CD4-positive, alpha-beta T cell treated with Interleukin-6 for 4 hours (primary cell): ENCODE results near the gene DCAF12.

Experiments used
- DNase-seq: peaks from one replicate; pipeline ENCODE4 v3.0.0-alpha.2; 2020; ENCODE audit warnings: mixed read lengths

The DCAF12 gene

DNA sequence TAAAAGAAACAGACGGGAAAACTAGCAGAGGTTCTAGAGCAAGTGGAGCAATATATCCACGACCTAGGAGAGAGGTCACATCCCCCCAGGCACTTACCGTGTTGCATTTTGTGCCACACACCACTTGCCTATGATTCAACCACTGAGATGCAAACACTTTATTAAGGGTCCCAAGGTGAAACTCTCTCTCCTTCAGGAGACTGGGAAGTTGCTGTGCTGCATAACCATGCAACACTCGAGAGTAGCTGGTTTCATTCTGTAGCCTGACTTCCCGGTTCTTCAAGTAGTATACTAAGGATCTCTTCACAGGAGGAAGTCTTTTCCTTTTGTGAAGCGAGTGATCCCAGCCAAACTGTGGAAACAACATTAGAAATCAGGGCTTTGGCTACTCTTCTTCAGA, 1.6 kb downstream of the DCAF12 start:
- DNase-seq = no peak

DNA sequence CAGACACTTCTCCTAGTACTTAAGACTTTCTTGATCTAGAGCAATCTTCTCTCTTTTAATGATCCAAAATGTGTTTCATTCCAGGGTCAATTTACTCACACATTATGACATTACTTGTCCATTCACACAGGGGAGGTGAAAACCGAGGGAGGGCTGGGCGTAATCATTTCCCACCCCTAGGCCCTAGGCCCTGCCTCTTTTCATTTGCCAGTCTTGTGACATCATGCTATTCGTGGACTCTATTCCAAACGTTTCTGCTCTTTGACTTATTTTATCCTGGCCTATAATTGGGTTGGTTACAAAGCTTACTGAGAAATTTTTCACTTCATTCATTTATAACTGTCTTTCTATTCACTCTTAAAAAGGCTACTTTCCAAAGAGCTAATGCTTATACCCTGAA, 2.4 kb downstream of the DCAF12 start:
- DNase-seq = no peak

DNA sequence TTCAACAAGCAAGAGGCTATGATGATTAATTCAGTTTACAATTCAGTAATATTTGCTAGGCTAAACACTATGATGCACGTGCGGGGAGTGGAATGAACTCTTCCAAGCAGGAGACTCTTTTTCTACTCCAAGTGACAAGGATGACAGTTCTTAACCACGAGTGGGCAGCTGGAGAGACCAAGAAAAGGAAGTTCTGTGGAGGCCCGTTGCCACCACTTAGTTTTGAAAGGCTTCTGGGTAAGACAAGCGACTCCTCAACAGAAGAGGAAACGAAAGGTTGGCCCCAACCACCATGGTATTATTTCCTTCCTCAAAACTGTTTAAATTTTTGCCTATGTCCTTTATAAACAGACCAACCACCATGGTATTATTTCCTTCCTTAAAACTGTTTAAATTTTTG, 2.8 kb downstream of the DCAF12 start:
- peak; percentile 16 for DNase-seq

DNA sequence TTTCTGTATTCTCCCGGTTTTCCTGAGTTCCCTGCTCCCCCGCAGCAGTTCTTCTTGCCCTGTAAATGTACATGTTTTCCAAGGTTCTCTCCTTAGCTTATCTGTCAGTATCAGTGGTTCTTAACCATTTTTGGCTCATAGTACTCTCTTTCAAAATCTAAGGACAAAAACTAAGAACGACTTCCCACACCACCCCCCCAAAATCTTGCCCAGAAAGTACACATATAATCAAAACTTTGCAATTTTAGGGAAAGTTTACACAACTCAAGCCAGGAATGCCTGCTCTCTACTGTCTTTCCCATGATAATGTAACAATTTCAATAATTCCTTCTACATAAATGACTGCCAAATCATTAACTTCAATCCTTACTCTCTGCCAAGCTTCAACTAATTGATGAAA, 4.5 kb downstream of the DCAF12 start:
- DNase-seq = no peak

DNA sequence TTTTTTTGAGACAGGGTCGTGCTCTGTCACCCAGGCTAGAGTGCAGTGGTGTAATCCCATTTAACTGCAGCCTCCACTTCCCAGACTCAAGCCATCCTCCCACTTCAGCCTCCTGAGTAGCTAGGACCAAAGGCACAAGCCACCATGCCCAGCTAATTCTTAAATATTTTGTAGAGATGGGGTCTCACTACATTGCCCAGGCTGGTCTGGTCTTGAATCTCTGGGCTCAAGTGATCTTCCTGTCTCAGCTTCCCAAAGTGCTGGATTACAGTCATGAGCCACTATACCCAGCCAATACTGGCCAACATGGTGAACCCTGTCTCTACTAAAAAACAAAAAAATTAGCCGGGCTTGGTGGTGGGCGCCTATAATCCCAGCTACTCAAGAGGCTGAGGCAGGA, 6.8 kb downstream of the DCAF12 start:
- DNase-seq = no peak

DNA sequence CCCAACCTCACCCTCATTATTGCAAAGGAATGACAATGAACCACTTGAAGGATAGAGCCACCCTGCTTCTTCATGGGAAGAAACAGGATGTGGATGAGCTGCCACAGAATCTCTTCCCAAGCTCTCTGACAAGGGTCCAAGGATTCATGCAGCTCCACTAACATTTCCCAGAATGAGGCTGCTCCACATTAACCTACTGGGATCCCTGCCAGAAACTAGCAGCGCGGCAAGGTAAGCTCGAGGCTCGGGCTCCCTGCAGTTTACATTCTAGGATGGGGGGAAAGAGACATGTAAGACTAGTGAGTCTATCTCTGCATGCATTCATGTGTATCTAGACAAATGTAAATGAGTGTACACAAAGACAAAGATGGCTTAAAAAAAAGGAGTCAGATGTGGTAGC, 12.1 kb downstream of the DCAF12 start:
- no peak for DNase-seq

DNA sequence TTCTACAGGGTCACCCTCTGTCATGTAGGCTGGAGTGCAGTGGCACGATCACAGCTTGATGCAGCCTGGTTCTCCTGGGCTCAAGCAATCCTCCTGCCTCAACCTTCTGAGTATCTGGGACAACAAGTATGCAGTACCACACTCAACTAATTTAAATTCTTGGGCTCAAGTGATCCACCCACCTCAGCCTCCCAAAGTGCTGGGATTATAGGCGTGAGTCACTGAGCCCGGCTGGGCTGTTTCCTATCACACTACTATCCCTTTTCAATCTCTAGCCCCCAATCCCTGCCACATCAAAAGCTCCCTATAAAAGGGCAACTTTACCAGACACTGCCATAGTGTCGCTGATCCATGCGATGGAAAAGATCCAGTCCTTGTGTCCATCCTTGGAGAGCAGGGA, 20.4 kb downstream of the DCAF12 start:
- no peak for DNase-seq

DNA sequence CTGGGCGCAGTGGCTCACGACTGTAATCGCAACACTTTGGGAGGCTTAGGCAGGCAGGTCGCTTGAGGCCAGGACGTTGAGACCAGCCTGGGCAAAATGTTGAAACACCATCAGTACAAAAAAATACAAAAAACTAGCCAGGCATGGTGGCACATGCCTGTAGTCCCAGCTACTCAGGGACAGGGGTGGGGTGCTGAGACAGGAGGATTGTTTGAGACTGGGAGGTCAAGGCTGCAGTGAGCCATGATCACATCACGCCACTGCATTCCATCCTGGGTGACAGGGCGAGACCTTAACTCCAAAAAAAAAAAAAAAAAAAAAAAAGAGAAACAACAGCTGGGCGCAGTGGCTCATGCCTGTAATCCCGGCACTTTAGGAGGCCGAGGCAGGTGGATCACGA, 23.7 kb downstream of the DCAF12 start:
- no peak for DNase-seq

DNA sequence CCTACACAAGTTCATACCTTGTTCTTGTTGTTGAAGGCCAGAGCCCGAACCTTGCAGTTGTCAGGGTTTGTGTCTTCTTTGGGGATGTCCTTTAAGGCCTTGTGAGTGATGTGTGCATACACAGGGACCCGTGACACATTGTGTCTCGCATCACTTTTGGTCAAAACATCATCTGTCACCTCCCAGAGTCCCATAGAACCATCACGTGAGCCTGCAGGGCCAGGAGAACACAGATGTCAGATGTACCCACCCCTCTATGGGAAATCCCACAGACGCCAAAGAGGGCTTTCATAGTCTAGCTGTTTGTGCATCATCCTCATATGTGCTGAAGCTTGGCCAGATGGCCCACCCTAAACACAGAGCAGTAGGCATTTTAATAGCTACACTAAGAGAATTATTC, 28.2 kb downstream of the DCAF12 start:
- DNase-seq = no peak

DNA sequence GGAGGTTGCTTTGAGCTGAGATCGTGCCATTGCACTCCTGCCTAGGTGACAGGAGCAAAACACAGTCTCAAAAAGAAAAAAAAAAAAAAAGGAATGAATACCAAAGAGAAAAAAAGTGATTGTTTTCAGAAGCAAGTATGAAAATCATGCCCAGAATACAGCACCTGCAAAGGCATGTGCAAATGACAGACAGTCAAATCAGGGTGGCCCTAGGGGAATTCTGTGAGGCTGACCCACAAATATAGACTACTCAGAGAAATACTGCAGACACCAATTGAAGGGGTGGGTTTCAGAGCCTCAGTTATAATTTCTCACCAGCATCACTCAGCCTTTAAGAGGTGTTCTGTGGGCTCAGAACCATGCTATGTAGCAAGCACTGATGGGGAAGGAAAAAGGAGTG, 28.6 kb downstream of the DCAF12 start:
- DNase-seq = no peak

DNA sequence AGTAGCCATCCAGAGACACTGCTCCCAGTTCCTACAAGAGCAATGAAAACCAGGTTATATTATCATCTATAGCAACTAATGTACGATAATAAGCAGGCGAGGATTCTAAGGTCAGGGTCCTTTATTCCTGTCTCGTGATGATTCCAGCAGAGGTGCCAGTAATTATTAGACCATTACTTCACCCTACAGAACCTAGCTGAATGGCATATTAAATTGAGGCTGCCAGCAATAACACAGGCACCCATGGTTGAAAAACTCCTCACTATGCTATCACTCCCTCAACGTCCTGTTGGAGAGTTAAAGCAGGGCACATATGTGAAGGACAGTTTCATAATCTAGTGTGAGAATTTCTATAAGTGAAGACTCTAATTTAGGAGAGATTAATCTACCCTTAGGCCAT, 29.7 kb downstream of the DCAF12 start:
- DNase-seq = no peak

DNA sequence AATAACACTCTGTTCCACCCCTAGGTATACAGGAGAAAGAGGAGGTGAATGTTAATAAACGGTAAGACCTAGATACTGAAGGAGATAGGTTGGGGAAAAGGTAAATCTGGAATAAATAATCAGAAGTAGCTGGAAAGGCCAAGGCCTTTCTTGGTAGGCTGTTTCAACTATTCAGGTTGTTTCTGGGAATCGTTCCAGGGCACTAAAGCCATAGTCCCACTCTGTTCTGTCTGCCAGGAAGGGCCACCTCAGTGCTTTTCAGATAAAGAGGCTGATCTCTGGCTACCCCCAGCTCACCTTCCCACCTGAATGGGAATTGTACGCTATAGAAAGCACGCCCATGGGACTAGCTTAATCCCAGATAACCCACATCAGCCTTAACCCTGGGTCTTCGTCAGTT, 32.9 kb downstream of the DCAF12 start:
- no peak for DNase-seq

DNA sequence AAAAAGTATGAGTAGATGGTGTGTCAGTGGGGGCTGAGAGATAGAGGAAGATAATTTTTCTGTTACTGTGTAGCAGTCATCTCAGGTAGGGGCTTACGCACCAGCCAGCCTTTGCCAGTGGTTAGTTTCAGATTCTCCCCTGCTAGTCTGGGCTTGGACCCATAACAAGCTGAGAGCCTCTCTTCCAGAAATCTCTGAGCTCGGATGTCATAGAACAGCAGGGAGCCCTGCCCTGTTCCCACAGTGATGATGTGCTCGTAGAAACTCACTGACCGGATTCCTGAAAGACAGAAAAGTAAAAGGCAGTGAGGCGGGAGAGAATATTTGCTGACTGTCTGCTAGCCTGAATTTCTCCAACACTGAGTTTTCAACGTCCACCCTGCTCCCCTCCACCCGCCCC, 37.2 kb downstream of the DCAF12 start:
- no peak for DNase-seq

DNA sequence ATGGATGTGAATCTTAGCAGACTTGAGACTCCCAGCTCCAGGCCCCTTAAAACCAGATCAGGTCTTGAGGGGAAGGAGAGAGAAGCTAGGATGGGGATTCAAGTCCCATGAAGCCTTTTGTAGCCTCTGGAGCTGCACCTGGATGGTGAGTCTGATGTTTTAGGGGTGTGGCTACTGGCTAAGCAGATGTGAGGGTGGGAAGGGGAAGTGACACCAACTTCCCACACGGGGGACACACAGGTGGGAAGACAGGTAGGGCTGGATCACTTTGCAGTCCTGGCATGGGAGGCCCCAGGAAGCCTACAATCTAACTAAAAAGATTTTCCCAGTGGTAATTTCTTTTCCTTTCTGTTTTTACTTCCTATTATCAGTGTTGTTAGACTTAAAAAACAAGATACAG, 39.1 kb downstream of the DCAF12 start:
- DNase-seq = no peak

DNA sequence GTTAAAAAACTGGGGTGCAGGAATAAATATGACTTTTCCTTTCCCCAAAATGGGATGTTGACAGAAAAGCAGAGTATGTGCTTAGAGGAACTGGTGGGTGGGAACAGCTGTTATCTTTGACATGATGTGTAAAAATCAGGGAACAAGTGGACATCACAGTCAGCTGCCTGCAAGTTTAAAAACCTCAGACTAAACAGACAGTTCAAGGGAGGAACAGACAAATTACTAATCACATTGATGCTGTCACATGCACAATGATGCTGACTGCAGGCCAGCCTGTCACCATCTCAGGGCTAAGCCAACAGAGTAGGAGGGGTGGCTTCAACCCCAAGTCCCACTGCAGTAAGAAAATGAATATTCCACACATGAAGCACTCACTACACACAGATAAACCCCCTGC, 39.6 kb downstream of the DCAF12 start:
- DNase-seq = no peak

DNA sequence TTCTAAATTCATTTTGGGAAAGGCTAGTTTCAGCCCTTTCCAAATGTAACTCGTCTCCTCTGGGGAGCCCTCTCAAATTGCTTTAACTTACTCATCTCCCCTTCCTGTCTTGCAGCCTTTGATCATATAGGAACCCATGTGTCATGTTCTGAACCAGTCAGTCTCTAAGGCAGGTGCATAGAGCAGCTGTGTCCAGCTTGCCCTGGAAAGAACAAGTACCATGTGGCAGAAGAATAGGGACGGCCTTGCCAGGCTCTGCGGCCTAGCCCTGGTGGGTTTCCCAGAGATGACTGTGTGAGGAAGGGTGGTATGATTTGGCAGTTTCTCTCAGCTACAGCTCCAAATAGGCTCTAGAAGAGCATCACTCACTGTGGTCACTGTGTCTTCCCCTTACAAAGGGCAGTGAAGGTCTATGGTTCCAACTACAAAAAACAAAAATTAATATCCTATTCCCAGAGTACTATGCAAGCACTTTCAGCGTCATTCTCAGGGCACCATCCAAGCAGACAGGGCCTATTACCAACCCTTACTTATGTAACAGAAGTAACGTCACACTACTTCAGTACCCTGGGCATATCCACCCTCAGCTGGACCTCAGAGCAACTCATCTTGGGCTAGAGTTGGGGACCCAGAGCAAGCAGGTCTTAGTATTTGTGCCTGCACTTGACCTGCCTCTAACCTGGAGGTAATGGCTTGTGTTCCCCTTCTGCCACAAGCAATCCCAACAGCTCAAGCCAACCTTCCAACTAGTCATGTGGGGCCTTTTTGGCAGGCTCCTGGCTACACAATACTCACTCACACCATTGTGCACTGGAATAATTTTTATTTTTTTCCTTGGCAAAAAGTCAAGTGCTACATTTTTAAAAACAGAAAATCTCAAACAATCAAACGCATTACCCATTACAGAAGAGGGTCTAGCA, 40.7 kb downstream of the DCAF12 start:
- DNase-seq = no peak

DNA sequence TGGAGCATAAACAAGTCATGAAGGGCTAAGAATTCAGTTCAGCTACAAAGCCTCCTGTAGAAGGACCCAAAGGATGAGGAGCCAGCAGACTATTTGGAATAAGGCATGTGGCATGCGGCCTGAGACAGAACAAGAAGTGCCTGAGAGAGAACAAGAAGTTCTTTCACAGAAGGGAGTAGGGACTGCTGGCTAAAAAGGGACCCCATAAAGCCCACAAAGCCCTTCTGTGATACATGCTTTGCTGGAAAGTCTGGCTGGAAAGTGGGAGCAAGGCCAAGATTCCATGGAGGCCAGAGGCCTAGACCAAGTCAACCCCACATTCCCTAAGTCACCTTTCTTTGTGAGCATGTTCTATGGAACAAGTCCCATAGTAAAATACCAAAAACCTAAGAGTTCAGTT, 41.9 kb downstream of the DCAF12 start:
- no peak for DNase-seq

DNA sequence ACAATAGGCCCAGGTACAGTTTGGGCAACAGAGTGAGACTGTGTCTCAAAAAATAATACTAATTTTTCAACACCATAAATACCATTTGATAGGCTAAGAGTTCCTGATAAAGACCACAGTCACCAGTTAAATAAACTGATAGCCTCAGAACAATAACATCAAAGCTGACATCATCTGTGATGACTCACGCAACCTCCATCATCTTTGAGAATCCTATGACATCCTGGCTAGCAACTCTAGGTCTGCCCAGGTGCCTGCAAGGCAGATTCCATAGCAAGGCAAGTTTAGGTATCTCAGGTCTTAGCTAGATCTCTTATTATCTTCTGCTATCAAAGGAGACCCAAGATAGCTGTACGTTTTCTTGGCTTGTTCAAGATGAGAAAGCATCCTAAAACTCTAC, 47.3 kb downstream of the DCAF12 start:
- no peak for DNase-seq

DNA sequence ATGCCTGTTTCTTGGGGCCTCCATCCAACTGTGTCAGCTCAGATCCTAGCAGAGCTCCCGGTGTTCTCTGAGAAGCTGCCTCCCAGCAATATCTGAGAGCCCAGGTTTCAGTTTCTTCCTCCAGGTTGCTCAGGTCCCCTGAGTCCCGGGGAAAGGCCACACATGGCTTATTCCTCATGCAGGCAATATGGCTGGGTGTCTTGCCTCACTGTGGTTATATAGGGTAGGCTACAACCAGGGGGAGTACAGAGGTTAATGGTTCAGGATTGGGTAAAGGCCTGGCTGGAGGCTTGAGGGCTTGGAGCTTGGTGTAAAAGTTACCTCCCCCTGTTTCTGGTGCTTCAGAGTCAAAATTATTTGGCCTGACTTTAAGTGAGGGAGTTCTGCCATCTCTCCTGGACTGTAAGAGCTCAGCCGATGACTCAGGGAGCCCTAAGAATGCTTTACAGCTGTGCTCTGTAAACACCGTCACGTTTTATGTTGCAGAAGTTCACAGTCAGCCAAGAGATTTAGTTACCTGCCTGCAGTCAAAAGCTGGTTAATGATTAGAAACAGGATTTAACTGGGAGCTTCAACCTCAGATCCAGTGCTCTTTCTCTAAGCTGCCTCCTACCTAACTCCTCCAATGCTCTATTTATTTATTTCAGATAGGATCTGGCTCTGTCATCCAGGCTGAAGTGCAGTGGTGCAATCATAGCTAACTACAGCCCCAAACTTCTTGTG, 53.5 kb downstream of the DCAF12 start:
- no peak for DNase-seq

DNA sequence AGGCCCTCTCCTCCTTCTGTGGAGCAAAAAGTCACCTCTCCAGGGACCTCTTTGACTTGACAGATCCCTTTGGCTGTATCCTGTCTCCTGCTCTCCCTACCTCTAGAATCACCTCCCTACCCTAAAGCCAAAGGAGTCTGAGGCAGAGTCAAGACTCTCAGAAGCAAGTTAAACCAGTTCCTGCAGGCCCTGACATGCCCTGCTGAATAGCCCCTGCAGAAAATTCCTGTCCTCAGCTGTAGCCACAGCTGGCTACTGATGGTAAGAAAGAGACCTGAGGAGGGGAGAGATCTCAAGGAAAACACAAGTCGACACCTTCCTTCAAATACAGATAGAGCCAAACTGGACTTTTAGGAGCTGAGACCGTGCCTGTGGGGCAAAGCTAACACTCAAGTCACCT, 54.1 kb downstream of the DCAF12 start:
- no peak for DNase-seq

DNA sequence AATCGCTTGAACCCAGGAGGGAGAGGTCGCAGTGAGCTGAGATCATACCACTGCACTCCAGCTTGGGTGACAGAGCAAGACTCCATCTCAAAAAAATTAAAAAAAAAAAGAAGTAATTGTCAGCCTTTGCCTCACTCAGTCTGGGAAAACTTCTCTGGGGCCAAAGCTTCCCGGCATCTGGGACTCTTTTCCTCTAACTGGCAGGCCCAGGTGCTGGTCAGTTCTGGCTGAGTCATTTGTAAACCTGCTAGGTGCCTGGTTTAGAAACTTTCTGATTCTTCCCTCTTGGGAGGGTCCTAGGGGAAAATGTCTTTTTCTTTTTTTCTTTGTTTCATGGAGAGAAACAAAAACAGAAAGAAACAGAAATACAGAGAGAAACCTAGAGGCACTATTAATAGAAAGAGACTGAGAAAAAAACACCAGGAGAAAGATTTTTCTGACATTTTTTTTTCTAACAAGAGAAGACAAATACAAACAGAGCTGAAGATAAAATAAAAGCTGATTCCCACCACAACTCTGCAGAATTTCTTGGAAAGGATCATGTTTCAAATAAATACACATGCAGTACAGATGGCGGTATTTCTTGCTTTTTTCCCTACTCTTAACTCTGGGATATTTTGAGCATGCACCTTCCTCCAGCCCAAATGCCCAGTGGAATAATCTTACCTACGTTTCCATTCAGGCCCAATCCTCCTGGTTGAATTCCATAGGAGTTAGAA, 55.7 kb downstream of the DCAF12 start:
- DNase-seq = no peak

DNA sequence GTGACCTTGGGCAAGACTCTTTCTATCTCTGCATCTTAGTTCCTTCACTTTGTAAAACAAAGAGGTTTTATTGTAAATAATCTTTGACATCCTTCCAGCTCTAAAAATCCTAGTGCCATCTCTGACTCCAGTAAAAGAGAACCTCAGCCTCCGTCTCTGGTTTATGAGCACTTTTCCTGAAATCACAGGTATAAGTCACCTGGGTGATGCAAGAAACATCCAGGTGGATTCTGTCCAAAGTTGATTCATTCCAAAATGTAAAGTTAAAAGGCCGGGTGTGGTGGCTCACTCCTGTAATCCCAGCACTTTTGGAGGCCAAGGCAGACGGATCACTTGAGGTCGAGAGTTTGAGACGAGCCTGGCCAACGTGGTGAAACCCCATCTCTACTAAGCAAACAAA, 56.7 kb downstream of the DCAF12 start:
- DNase-seq = no peak

DNA sequence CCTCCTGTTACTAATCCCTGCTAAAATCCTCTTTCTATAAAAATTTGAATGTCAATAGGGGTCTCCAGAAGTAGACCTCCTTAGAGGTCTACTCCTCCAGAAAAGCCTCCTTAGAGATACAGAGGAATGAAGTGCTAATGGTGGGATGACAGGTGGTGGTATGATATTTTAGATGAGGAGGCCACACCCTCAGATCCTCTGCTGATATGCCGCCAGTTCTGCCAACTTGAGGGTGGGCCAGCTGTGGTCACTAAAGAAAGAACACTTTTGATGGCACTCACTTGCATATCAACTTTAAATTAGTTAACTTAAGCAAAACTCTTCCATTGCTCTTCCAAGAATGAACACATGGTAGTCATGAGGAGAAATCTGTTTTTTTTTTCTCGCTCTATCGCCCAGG, 61.0 kb downstream of the DCAF12 start:
- no peak for DNase-seq

DNA sequence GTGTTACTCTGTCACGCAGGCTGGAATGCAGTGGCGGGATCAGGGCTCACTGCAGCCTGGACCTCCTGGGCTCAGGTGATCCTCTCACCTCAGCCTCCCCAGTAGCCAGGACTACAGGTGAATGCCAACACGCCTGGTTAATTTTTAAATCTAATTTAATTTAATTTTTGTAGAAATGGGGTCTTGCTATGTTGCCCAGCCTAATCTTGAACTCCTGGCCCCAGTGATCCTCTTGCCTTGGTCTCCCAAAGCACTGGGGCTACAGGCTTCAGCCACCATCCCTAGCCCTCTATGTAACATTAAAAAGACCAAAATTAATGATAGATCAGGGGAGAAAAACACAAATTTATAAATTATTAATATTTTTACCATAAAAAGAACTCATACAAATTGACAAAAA, 66.5 kb downstream of the DCAF12 start:
- DNase-seq = no peak
